GM10266 (cell line): ENCODE data around the gene MMP15.

Experiments
- DNase-seq: peaks from one replicate; pipeline ENCODE4 v3.0.0; 2012; ENCODE audit errors: extremely low spot score
- CTCF ChIP-seq: IDR thresholded peaks from 2 replicates; pipeline ENCODE4 v1.5.1; 2012; ENCODE audit warnings: mild to moderate bottlenecking, low read depth; ENCODE audit not compliant: control insufficient read depth, insufficient read depth; ENCODE audit errors: missing control alignments

Gene MMP15

DNA sequence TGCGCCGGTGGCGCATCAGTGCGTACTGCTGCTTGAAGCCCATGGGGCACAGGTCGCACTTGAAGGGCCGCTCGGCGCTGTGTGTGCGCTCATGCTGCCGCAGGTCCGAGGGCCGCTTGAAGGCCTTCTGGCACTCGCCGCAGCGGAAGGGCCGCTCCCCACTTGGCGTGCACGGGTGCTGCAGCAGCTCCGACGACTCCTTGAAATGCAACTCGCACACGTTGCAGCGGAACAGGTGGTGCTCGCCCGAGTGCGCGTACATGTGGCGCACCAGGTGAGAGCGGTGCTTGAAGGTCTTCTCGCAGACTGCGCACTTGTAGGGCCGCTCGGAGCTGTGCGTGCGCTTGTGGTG lies 28.4 kb upstream of the MMP15 start:
- no peak for DNase-seq
- TF ChIP-seq CTCF: no peak

- TF ChIP-seq CTCF: no peak
- DNase-seq: no peak
These were observed 27.9 kb upstream of the MMP15 start for GRCh38 chr16:57997528-57998265.

- no peak for TF ChIP-seq CTCF
- DNase-seq: no peak
These were observed 27.1 kb upstream of the MMP15 start for GRCh38 chr16:57998486-57998885.

DNA sequence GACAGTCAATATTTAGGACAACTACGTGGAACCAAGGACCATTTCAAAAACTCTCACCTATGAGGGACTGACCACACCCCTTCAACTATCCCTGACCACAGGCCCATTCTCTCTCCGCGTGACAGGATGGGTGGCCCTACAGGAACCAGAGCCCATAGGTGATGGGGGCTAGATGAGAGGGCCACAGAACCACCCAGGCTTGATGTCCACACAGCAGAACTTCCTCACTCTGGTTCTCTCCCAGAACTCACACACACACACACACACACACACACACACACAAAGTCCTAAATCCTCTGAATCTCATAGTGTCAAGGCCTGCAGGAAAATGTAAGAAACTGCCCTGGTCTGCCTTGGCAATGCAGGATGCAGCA lies 26.6 kb upstream of the MMP15 start:
- no peak for DNase-seq

GRCh38 chr16:57999366-57999970 lies 26.1 kb upstream of the MMP15 start:
- no peak for TF ChIP-seq CTCF
- peak; percentile 65 for DNase-seq

More for the DNA sequence above, 26.6 kb upstream of the MMP15 start:
- no peak for TF ChIP-seq CTCF

DNA sequence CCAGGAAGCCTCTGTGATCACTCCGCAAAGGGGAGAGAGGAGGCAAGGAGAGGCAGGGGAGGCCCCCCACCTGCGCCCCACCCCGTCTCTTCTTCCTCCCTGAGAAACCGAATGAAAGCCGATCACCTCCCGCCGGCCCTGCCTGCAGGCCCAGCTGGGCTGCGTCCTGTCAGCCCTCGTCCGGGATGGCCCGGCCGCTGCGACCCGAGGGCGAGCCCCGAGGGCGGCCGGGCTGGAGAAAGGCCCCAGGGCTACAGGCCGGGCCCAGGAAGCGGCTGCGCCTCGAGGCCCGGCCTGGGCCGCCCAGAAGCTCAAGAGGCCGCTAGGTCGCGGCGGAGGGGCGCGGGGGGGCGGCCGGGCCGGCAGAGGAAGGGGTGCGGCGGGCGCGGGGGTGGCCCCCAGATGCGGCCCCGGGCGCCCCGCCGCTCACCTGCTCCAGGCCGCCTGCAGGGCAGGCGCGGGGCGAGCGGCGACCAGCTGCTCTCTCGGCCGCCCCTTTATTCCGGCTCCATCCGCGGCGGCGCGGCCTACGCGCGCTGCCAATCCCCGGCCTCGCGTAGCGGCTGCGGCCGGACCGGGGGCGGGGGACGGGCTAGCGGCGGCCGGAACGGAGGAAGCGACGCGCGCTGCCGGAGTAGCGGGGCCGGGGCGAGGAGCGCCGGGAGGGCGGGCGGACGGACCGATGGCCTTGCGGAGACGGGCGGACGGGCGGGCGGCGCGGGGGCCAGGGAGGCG lies 25.4 kb upstream of the MMP15 start, which contains the start of gene ZNF319:
Gene ZNF319, minus strand, starts transcription at position 702 of the 735 bp plus-strand sequence. CDS start 2,407 bp downstream, outside the sequence.
- DNase-seq: no peak
- TF ChIP-seq CTCF: no peak
